GM21447 (cell line): ENCODE results near the gene FAF1.

Experiments used
- ATAC-seq: cut with Tn5 transposase; IDR thresholded peaks from one replicate; pipeline ENCODE4 v1.9.1; 2021; ENCODE audit not compliant: unreplicated experiment

The FAF1 gene

DNA sequence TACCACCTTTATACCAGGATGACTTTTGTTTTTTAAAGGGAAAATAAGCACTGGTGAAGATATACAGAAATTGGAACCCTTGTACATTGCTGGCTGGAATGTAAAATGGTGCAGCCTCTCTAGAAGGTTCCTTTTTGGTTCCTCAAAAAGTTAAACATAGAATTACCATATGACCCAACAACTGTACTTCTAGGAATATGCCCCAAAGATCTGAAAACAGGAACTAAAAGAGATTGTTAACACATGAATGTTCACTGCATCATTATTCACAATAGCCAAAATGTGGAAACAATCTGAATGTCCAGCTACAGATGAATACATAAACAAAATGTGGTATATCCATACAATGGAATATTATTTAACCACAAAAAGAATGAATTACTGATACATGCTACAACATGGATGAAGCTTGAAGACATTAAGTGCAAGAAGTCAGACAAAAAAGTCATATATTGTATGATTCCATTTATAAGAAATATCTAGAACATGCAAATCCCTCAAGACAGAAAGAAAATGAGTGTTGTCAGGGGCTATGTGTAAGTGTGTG is 452.0 kb downstream of the FAF1 start:
- no peak for ATAC-seq

GRCh38 chr1:50505427-50505826 is 454.6 kb downstream of the FAF1 start:
- ATAC-seq, result no peak

DNA sequence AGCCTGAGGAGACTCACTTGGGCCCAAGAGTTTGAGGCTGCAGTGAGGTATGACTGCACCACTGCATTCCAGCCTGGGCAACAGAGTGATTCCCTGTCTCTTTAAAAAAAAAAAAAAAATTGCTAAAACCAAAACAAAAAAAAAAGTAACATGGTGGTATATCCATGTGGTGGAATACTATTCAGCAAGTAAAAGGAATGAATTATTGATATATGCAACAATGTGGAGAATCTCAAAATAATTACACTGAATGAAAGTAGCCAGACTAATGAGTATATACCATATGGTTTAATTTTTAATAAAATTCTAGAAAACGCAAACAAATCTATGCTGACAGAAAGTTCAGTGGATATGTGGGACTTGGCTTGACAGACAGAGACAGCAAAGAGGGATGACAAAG is 456.6 kb downstream of the FAF1 start:
- no peak for ATAC-seq

DNA sequence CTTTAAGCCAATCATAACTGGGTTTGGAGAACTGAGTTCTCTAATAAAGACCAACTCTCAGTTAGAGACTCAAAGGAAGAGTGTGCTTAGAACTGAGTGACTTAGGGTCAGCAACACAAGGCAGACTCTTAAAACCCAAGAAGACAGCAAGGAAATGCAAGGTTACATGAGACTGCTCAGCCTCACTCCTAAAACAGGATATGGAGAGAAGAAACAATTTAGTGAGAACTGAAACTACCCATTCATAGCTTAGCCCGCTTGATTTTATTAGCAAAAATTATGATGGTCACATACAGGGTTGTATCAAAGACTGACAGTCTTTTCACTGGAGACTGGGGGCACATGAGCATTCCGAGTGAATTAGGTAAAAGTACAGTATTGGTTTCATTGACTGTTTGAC is 457.9 kb downstream of the FAF1 start:
- no peak for ATAC-seq

- no peak for ATAC-seq
Measured at GRCh38 chr1:50497007-50497406, 463.1 kb downstream of the FAF1 start.

- no peak for ATAC-seq
Measured at GRCh38 chr1:50493710-50494109, 466.4 kb downstream of the FAF1 start.

DNA sequence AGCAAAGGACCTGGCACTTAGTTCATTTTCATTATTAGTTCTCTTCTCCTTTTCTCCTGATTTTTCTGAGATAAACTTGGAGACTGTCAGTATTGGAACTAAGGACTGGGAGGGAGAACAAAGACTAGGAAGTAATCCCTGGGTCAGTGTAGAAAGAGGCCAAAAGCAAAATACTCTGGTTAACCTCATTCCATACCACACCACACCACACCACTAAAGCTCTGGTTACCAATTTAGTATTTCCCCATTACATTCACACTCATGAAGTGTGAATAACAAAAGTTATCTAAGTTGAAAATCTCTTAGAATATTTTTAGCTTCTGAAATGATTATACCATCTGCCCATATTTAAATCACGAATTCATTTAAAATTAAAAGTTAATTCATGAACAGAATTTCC is 467.9 kb downstream of the FAF1 start:
- ATAC-seq, result no peak

DNA sequence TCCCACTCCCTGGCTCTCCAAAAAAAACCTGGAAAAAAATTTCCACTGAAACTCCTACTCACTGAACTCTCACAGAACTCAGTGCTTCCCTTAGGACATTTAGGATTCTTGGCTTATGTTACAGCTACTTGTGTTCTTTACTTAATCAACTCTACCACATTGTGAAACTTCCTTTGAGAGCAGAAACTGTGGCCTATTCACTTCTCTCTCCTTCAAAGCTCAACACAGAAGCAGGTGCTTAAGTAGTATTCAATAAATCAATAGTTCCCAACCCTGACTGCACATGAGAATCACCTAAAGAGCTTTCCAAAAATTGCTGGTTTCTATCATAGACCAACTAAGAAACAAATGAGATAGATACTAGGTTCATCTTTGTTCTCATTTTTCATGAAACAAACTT is 468.9 kb downstream of the FAF1 start:
- no peak for ATAC-seq

- no peak for ATAC-seq
Measured at GRCh38 chr1:50490640-50491039, 469.4 kb downstream of the FAF1 start.

- no peak for ATAC-seq
Measured at GRCh38 chr1:50488876-50489275, 471.2 kb downstream of the FAF1 start.

GRCh38 chr1:50488356-50488755 is 471.7 kb downstream of the FAF1 start:
- ATAC-seq, result no peak

- ATAC-seq, result no peak
Measured at GRCh38 chr1:50487725-50488124, 472.3 kb downstream of the FAF1 start.

DNA sequence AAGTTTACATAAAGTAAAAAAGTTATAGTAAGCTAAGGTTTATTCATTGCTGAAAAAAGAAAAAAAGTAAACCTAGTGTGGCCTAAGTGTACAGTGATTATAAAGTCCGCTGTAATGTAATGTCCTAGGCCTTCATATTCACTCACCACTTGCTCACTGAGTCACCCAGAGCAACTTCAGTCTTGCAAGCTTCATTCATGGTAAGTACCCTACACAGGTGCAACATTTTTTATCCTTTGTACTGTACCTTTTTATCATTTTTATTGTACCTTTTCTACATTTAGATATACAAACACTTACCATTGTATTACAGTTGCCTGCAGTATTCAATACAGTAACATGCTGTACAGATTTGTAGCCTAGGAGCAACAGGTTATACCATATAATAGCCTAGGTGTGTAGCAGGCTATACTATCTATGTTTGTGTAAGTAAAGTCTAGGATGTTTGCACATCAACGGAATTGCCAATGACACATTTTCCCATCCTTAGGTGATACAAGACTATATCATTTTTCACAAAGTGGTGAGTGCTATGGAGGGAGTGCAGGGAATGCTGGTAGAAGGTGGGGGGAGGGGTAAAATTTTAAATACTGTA is 478.8 kb downstream of the FAF1 start:
- no peak for ATAC-seq

DNA sequence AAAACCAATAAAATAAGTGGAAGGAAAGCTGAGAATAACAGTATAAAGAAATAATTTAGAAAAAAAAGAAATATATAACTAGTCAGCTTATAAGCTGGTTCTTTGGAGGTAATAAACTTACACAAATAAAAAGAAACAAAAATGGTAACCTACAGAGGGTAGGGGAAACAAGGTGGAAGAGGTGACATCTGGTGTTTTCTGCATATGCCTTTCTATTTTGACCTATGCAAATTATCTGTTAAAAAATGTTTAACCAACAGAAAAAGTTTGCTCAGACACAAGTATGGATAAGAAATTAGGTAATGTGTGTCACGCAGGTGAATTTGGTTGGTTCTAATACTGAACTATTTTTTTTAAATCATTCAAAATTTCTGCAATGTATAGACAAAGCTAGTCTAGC is 483.3 kb downstream of the FAF1 start:
- ATAC-seq, result peak; percentile 68

DNA sequence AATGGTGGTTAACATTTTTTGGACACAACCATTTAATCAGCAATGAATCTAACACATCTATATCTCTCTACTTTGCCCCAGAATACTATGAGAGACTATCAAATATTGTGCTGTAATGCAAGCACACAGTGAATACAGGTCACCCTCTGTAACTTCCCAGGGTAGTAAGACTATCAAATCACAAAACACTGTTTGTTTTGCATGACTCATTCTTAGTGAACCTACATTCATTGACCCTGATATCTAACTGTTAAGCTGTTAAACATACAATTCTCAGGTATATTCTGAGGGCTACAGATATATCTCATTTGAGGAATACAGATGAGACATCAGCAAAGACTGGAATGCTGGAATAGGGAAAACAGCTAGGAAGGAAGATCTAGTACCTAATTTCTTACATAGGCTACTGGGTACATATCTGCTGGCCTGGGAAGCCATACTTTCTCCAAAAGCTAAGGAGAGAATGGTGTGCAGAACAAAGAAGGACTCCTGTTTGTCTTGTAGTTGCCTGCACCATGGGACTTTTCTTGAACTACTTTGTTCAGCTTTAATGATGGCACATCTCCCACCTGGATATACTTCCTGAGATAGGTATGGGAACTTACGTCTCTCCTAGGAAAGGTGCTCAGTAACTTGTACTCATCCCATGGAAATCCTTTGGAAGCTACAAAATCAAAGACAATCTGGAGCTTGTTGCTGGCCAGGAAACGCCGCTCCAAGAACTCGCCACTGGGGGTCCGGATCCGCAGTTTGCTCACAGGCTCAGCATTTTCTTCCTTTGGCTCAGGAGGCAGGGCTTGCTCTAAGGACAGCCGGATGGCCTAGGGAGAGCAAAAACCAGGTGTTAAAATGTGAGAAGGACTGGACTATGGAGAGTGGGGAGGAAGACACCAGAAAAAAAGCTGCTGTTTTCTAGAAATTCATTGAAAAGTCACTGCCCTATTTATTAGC is 484.9 kb downstream of the FAF1 start:
- ATAC-seq, result no peak

DNA sequence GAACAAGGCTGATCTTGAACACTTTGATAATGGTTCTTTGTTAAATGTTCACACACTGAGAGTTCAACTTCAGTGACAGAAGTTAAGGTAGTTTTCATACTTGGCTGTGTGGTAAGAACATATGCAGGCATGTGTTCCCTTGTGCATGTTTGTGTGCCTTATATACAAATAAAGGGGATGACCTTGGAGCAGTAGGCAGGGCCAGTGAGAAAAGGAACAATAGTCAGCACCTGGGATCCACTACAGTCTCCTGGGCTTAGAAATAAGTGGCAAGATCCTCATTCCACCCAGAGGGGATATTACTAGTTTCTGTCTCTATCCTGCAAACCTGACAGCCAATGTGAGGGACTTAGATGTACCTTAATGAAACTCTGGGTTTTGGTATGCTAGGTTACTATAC is 486.6 kb downstream of the FAF1 start:
- ATAC-seq, result no peak

GRCh38 chr1:50471967-50472366 is 488.1 kb downstream of the FAF1 start:
- ATAC-seq, result no peak

GRCh38 chr1:50462964-50463363 is 497.1 kb downstream of the FAF1 start:
- ATAC-seq, result no peak

- no peak for ATAC-seq
Measured at GRCh38 chr1:50458507-50458906, 501.6 kb downstream of the FAF1 start.

- ATAC-seq, result no peak
Measured at GRCh38 chr1:50454911-50455310, 505.2 kb downstream of the FAF1 start.

GRCh38 chr1:50453266-50453665 is 506.8 kb downstream of the FAF1 start:
- no peak for ATAC-seq

- ATAC-seq, result no peak
Measured at GRCh38 chr1:50452700-50453099, 507.4 kb downstream of the FAF1 start.
